ENCODE results near the gene MAP2K7.

The MAP2K7 gene

GRCh38 chr19:7863157-7863970 lies 40.3 kb upstream of the MAP2K7 start:
- H3K4me3 ChIP-seq (ENCODE audit: low read depth, low read length): no peak overlapping the region
- TF ChIP-seq, protein P1, sequence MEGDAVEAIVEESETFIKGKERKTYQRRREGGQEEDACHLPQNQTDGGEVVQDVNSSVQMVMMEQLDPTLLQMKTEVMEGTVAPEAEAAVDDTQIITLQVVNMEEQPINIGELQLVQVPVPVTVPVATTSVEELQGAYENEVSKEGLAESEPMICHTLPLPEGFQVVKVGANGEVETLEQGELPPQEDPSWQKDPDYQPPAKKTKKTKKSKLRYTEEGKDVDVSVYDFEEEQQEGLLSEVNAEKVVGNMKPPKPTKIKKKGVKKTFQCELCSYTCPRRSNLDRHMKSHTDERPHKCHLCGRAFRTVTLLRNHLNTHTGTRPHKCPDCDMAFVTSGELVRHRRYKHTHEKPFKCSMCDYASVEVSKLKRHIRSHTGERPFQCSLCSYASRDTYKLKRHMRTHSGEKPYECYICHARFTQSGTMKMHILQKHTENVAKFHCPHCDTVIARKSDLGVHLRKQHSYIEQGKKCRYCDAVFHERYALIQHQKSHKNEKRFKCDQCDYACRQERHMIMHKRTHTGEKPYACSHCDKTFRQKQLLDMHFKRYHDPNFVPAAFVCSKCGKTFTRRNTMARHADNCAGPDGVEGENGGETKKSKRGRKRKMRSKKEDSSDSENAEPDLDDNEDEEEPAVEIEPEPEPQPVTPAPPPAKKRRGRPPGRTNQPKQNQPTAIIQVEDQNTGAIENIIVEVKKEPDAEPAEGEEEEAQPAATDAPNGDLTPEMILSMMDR (IDR thresholded peaks at IDR 0.05; ENCODE audit: low read depth, low read length): no peak
- no peak for DNase-seq (ENCODE audit: low read depth, low spot score)
- in situ Hi-C loops (cut with HindIII; ENCODE audit: low sequenced_read_pairs): no loop called here

DNA sequence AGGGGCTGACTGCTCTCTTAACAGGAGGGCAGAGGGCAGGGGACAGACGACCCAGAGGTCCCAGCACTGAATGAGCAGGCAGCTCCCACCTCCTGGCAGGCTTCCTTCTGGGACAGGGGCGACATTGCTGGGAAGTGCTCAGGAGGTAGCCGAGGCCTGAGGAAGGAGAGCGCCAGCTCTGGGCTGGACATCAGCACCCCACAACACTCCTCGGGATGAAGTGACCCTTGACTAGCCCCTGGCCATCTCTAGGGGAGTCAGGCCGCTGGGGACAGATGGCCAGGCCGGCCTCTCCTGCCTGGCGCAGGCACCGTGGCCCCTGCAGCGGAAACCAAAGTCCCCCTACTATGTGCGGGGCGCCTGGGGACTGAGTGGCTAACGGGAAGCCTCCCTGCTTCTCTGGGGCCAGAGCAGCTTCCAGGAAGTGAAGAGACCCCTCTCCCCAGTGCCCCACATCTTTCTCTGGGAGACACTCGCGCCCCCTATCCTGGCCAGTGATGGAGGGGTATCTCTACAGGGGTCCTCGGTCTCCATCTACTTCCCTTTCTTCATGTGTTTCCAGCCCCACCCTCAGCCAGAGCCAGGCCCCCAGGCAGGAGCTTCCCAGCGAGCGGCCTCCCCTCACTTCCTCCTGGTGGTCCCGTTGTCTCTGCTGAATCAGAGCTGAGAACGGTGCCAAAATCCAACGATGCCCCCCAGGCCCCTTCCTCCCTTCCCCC lies 39.5 kb upstream of the MAP2K7 start:
- no peak overlapping the region for H3K4me3 ChIP-seq (ENCODE audit: low read depth, low read length)
- no peak for DNase-seq (ENCODE audit: low read depth, low spot score)
- in situ Hi-C loops (cut with HindIII; ENCODE audit: low sequenced_read_pairs): no loop called here
- TF ChIP-seq, protein P1 (IDR thresholded peaks at IDR 0.05; ENCODE audit: low read depth, low read length): no peak

- TF ChIP-seq, protein P1 (IDR thresholded peaks at IDR 0.05; ENCODE audit: low read depth, low read length): no peak
- in situ Hi-C loops (cut with HindIII; ENCODE audit: low sequenced_read_pairs): no loop called here
- no peak overlapping the region for H3K4me3 ChIP-seq (ENCODE audit: low read depth, low read length)
- DNase-seq (ENCODE audit: low read depth, low spot score): no peak
Observed at GRCh38 chr19:7864690-7865074, 39.0 kb upstream of the MAP2K7 start.

DNA sequence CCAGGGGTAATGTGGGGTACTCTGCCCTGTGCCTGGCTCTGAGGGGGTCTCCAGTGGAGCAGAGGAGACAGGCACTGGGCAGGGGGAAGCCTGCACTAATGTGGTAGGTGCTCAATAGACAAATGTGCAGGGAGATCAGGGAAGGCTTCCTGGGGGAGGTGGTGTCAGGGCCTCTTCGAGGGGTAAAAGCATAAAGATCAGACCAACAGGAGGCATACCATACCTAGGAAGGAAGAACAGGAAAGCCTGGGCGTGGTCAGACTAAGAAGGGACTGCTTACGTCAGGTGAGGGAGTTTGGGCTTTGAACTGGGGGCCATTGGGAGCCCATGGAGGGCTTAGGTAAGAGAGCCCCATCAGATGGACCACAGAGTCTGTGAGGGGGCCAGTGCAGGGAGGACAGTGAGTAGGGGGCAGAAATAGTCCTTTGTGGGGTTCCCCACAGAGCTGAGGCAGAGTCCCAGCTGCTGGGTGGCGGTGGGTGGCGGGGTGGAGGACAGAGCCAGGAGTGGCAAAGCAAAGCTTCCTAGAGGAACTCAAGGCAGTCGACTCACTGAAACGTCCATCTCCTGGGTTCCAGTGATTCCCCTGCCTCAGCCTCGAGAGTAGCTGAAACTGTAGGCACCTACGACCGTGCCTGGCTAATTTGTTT lies 38.3 kb upstream of the MAP2K7 start:
- in situ Hi-C loops (cut with HindIII; ENCODE audit: low sequenced_read_pairs): no loop called here
- no peak for DNase-seq (ENCODE audit: low read depth, low spot score)

DNA sequence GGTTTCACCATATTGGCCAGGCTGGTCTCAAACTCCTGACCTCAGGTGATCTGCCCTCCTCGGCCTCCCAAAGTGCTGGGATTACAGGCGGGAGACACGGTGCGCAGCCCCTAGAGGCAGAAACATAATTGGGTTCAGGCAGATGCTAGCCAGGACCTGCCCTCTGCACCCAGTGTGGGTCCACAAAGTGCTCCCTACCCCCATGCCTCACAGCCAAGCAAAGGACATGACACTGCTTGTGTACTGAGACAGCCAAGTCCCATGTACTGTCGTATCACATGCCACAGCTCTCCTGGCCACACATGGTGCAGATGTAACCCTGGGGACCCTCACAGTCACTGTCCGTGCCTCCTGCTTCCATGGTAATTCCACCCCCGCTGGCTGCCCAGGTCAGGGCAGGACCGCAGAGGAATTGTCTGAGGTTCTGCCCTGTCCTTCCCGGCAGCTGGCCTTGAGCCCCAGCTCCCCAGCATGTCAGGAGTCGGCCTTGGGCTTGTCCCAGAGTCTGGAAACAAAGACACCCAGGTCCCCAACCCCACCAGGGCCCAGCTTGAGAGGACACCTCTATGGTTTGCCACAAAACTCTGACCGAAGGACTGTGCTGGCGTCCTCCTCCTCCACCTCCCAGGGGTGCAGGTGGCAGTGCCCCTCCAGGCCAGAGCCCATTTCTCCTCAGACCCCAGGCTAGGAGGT lies 37.1 kb upstream of the MAP2K7 start:
- no peak overlapping the region for H3K4me3 ChIP-seq (ENCODE audit: low read depth, low read length)
- no peak for DNase-seq (ENCODE audit: low read depth, low spot score)
- TF ChIP-seq, protein P1 (IDR thresholded peaks at IDR 0.05; ENCODE audit: low read depth, low read length): no peak
- in situ Hi-C loops (cut with HindIII; ENCODE audit: low sequenced_read_pairs): no loop called here

More for the DNA sequence above, 38.3 kb upstream of the MAP2K7 start:
- TF ChIP-seq, protein P1 (IDR thresholded peaks at IDR 0.05; ENCODE audit: low read depth, low read length): no peak
- no peak overlapping the region for H3K4me3 ChIP-seq (ENCODE audit: low read depth, low read length)

Measured in astrocyte of the spinal cord (primary cell).